Ectodermal cell (in vitro differentiated cells): ENCODE data around the gene SDK1.

Experiments
- H3K27ac ChIP-seq: 2 replicates; pipeline ENCODE4 v1.7.0; 2013; ENCODE audit warnings: mild to moderate bottlenecking, low read depth, low read length; ENCODE audit not compliant: insufficient read depth, poor library complexity, severe bottlenecking
- H3K27me3 ChIP-seq: 2 replicates; pipeline ENCODE4 v1.7.0; 2013; ENCODE audit warnings: mild to moderate bottlenecking, low read length; ENCODE audit not compliant: insufficient read depth, control insufficient read depth, poor library complexity, severe bottlenecking
- H3K36me3 ChIP-seq: one replicate; pipeline ENCODE4 v1.7.0; 2013; ENCODE audit warnings: low read length; ENCODE audit not compliant: control insufficient read depth, insufficient read depth
- H3K4me1 ChIP-seq: one replicate; pipeline ENCODE4 v1.7.0; 2013; ENCODE audit warnings: low read length; ENCODE audit not compliant: control insufficient read depth, insufficient read depth
- H3K4me3 ChIP-seq: 2 replicates; pipeline ENCODE4 v1.7.0; 2013; ENCODE audit warnings: low read depth, low read length, control low read depth; ENCODE audit not compliant: insufficient read depth
- H3K9me3 ChIP-seq: 2 replicates; pipeline ENCODE4 v1.7.0; 2013; ENCODE audit warnings: mild to moderate bottlenecking, low read length, moderate library complexity; ENCODE audit not compliant: control insufficient read depth
- WGBS, 2 experiments: methylation state at CpG; one replicate each; pipeline ENCODE4 v1.1.7; 2013; ENCODE audit warnings: missing lambda C conversion rate in 2 of 2; 5-methylcytosine and 5-hydroxymethylcytosine counted together

SDK1 gene

DNA sequence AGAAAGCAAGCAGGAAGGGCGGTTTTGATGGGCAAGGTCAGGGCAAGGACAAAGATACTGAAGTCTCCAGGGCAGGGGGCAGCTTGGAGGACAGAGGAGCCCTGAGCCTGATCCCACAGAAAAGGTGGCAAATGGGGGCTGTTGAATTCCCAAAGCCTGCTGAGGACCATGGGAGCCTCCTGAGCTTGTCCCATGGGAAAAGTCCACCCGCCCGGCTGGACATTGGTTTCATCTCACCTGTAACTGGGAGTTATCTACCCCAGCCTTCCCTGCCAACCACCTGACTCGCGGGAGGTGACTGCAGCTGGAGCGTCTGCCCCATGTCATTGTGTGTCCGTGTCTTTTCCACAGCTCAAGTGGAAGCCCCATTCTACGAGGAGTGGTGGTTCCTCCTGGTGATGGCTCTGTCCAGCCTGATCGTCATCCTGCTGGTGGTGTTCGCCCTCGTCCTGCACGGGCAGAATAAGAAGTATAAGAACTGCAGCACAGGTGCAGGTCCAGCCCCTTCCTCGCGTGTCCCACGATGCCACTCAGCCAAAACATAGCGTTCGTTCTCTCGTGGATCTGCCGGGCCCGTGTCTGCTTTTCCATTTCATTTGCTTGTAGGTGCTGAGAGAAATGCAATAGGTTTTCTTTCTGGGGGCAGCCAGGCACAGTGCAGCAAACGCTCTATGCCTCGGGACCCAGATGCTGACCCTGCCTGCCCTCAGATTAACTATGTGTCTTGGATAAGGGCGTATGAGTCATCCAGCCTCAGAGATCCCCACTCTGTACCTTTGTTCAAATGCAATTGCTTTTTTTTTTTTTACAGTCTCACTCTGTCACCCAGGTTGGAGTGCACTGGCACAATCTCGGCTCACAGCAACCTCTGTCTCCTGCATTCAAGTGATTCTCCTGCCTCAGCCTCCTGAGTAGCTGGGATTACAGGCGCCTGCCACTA lies 936.5 kb downstream of the SDK1 start:
- Histone ChIP-seq H3K9me3 (no peaks in the 10 kb centered on the region), H3K4me3 (no peak overlapping the region), H3K27me3 (no peaks in the 10 kb centered on the region), H3K4me1 (peaks cover 4% of the 10 kb centered on the region), H3K36me3 (no peaks in the 10 kb centered on the region), H3K27ac (no peak overlapping the region)
- 93% methylated on average over 25 of the region's 25 CpGs for WGBS, 2 experiments

- no peaks in the 10 kb centered on the region for H3K27me3 ChIP-seq
- 93 to 94% methylated on average over 5 of the region's 5 CpGs for WGBS, 2 experiments
- no peak overlapping the region for H3K27ac ChIP-seq
- no peaks in the 10 kb centered on the region for H3K36me3 ChIP-seq
- H3K4me1 ChIP-seq: peaks cover 4% of the 10 kb centered on the region
- no peak overlapping the region for H3K4me3 ChIP-seq
- H3K9me3 ChIP-seq: no peaks in the 10 kb centered on the region
Measured at GRCh38 chr7:4238861-4239260, 937.8 kb downstream of the SDK1 start.

DNA sequence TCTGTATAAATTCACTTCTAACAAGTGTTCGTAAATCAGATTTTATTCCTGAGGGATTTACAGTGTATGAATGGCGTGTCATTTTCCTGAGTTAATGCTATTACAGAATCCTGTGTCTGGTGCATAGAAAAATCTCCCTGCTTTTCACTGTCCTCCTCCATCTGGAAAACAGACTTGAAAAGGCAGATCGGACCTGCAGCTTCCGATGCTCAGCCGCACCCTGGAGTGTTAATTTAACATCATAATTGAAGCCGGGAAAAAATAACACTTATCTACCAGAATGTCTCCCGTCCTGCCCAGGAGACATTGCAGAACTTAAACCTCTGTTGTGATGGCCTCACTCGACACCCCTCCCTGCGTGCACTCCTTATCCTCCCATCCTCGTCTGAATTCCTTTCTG lies 939.0 kb downstream of the SDK1 start:
- H3K36me3 ChIP-seq: no peaks in the 10 kb centered on the region
- H3K27me3 ChIP-seq: no peaks in the 10 kb centered on the region
- H3K27ac ChIP-seq: no peak overlapping the region
- H3K9me3 ChIP-seq: no peaks in the 10 kb centered on the region
- WGBS, 2 experiments: 35 to 48% methylated on average over 9 to 10 of the region's 10 CpGs
- peaks cover 4% of the 10 kb centered on the region for H3K4me1 ChIP-seq
- no peak overlapping the region for H3K4me3 ChIP-seq

DNA sequence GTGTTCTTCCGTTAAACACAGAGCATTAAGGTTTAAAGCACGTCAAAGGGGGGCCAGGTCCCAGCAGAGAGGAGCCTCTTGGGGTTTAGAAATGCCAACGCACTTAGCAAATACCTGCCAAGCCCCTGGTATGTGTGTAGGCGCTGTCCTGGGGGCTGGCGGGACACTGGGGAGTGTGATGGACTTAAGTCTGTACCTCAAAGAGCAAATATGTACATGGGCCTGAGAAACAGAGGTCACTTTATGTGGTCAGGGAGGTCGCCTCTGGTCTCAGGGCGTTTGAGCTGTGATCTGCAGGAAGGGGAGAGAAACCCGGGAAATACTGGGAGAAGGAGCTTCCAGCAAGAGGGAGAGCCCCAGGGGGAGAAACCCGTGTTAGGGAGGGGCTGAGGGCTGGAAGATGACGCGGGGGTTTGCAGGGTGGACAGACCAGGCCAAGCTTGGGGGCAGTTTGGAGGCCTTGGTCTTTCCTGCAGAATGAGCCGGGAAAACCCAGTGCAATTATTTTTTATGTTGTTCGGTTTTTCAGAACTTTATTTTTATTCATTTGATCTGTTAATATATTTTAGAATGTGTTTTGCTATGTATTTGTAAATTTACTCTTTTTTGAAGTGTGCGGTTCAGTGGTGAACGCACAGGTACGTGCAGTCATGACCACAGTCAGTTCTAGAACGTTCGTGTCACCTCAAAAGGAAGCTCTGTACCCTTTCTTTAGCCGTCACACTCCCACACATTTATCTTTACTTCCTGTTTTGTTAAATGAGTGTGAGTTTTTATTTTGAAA lies 939.7 kb downstream of the SDK1 start:
- Histone ChIP-seq H3K27me3 (no peaks in the 10 kb centered on the region), H3K36me3 (no peaks in the 10 kb centered on the region), H3K4me3 (no peak overlapping the region), H3K9me3 (no peaks in the 10 kb centered on the region), H3K4me1 (peaks cover 4% of the 10 kb centered on the region), H3K27ac (no peak overlapping the region)
- 73 to 81% methylated on average over 17 to 19 of the region's 19 CpGs for WGBS, 2 experiments

DNA sequence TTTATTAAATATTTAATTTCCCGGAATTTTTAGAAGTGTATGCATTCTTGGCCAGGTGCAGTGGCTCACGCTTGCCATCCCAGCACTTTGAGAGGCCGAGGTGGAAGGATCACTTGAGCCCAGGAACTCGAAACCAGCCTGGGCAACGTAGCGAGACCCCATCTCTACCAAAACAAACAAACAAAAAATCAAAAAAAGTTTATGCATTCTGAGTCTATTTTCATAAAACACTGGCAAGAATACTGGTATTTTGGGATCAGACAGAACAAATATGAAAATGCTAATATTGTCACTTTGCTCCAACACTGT lies 940.2 kb downstream of the SDK1 start:
- Histone ChIP-seq H3K9me3 (no peaks in the 10 kb centered on the region), H3K4me3 (no peak overlapping the region), H3K4me1 (peaks cover 8% of the 10 kb centered on the region), H3K27ac (no peak overlapping the region), H3K27me3 (no peaks in the 10 kb centered on the region), H3K36me3 (no peaks in the 10 kb centered on the region)
- 94 to 99% methylated on average over 6 of the region's 6 CpGs for WGBS, 2 experiments

GRCh38 chr7:4241791-4242190 lies 940.7 kb downstream of the SDK1 start:
- 90 to 91% methylated on average over 12 of the region's 12 CpGs for WGBS, 2 experiments
- H3K4me1 ChIP-seq: peaks cover 10% of the 10 kb centered on the region
- H3K9me3 ChIP-seq: no peaks in the 10 kb centered on the region
- H3K4me3 ChIP-seq: no peak overlapping the region
- H3K27me3 ChIP-seq: no peaks in the 10 kb centered on the region
- no peak overlapping the region for H3K27ac ChIP-seq
- H3K36me3 ChIP-seq: no peaks in the 10 kb centered on the region

DNA sequence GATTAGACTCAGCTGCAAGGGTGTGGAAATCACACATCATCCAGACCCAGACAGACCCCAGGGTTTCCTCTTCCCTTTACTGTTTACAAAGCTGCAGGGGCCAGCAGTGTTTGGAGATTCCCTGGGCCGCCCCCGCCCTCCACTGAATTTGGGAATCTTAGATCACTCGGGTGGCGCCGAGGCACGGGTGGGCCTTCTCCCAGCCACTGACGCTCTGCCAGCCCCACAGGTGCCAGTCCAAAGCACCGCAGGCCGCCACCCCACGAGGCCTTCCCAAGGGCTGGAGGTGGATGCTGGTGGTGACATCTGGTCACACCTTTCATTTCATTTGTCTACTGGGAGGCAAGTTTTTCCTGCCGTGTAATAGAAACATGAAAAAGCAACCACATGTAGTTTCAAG lies 941.7 kb downstream of the SDK1 start:
- Histone ChIP-seq H3K36me3 (no peaks in the 10 kb centered on the region), H3K27ac (no peak overlapping the region), H3K4me1 (peaks cover 14% of the 10 kb centered on the region), H3K9me3 (no peaks in the 10 kb centered on the region), H3K4me3 (no peak overlapping the region), H3K27me3 (no peaks in the 10 kb centered on the region)
- 88 to 90% methylated on average over 11 of the region's 11 CpGs for WGBS, 2 experiments

DNA sequence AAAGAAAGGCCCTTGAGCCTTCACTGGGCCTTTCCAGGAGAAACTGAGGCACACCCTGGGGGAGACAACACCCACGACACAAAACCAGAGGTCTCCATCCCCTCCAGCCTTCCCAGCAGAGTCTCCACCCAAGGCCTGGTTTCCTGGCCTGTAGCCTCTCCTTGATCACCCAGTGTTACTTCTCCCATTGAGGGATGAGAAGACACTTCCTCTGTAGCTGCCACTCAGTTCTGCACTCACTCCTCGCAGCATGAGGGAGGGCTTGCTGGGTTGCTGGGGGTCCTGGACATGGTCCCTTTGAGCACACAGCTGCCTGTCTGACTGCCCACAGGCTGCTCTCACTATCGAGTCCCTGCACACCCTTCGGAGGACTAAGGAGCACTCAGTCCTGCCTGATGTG lies 943.0 kb downstream of the SDK1 start:
- H3K27ac ChIP-seq: no peak overlapping the region

GRCh38 chr7:4244635-4245034 lies 943.6 kb downstream of the SDK1 start:
- 95 to 97% methylated on average over 6 of the region's 6 CpGs for WGBS, 2 experiments
- Histone ChIP-seq H3K36me3 (no peaks in the 10 kb centered on the region), H3K27ac (no peak overlapping the region), H3K4me3 (no peak overlapping the region), H3K9me3 (no peaks in the 10 kb centered on the region), H3K4me1 (peaks cover 14% of the 10 kb centered on the region), H3K27me3 (no peaks in the 10 kb centered on the region)

More for the DNA sequence above, 943.0 kb downstream of the SDK1 start:
- Histone ChIP-seq H3K36me3 (no peaks in the 10 kb centered on the region), H3K27me3 (no peaks in the 10 kb centered on the region), H3K9me3 (no peaks in the 10 kb centered on the region), H3K4me3 (no peak overlapping the region), H3K4me1 (peaks cover 14% of the 10 kb centered on the region)
- WGBS, 2 experiments: 86 to 95% methylated on average over 4 of the region's 4 CpGs

GRCh38 chr7:4245135-4245865 lies 944.2 kb downstream of the SDK1 start:
- Histone ChIP-seq H3K4me3 (no peak overlapping the region), H3K27ac (no peak overlapping the region), H3K36me3 (no peaks in the 10 kb centered on the region), H3K4me1 (peaks cover 14% of the 10 kb centered on the region), H3K27me3 (no peaks in the 10 kb centered on the region), H3K9me3 (no peaks in the 10 kb centered on the region)
- WGBS, 2 experiments: 90 to 92% methylated on average over 19 of the region's 19 CpGs
